GM21447 (cell line): ENCODE measurements around the gene POPDC2.
"Not testable (repeated sequence)": the region's sequence is repeated elsewhere in the genome, so short reads cannot be mapped to it uniquely, and the experiment has no call there.

Source experiments
- ATAC-seq: cut with Tn5 transposase; IDR thresholded peaks from one replicate; pipeline ENCODE4 v1.9.1; 2021; ENCODE audit not compliant: unreplicated experiment

POPDC2 gene

GRCh38 chr3:119660474-119661440, at the start of gene POPDC2:
Gene POPDC2, minus strand, starts transcription at chr3:119660589. Its CDS starts 166 bp downstream, at chr3:119660423.
- no peak for ATAC-seq

- no peak for ATAC-seq
These were observed 43.6 kb upstream of the POPDC2 start for GRCh38 chr3:119703820-119704531.

- peak; percentile 90 for ATAC-seq
These were observed 42.4 kb upstream of the POPDC2 start, which contains the start of gene CFAP91 for GRCh38 chr3:119702530-119703527. Gene CFAP91, plus strand, starts transcription at chr3:119703022. Its CDS starts 77 bp downstream, at chr3:119703099.

GRCh38 chr3:119700920-119701734, 40.7 kb upstream of the POPDC2 start:
- ATAC-seq: peak; percentile 5

- ATAC-seq: peak; percentile 39
These were observed 40.0 kb upstream of the POPDC2 start for GRCh38 chr3:119700269-119700919.

GRCh38 chr3:119697394-119697793, 37.0 kb upstream of the POPDC2 start:
- no peak for ATAC-seq

GRCh38 chr3:119695480-119695879, 35.1 kb upstream of the POPDC2 start:
- no peak for ATAC-seq

GRCh38 chr3:119690043-119690656, 29.8 kb upstream of the POPDC2 start:
- ATAC-seq: no peak

GRCh38 chr3:119683421-119683820, 23.0 kb upstream of the POPDC2 start:
- ATAC-seq: no peak

- peak; percentile 30 for ATAC-seq
These were observed 20.9 kb upstream of the POPDC2 start for GRCh38 chr3:119681279-119681678.

GRCh38 chr3:119679874-119680273, 19.5 kb upstream of the POPDC2 start:
- ATAC-seq: no peak

- ATAC-seq: not testable (repeated sequence)
These were observed 17.8 kb upstream of the POPDC2 start for GRCh38 chr3:119678209-119678608.

- ATAC-seq: no peak
These were observed 17.2 kb upstream of the POPDC2 start for GRCh38 chr3:119677641-119677934.

GRCh38 chr3:119676771-119677640, 16.6 kb upstream of the POPDC2 start, which contains the start of gene COX17:
Gene COX17, minus strand, starts transcription at chr3:119677406. Its CDS starts 96 bp downstream, at chr3:119677310.
- peak; percentile 88 for ATAC-seq

GRCh38 chr3:119676020-119676419, 15.6 kb upstream of the POPDC2 start:
- no peak for ATAC-seq

GRCh38 chr3:119675188-119675874, 14.9 kb upstream of the POPDC2 start:
- no peak for ATAC-seq

GRCh38 chr3:119673875-119674274, 13.5 kb upstream of the POPDC2 start:
- no peak for ATAC-seq
